H1 (cell line): Measurements from ENCODE around the gene CBLB. TPM values are rescaled to one million over a fixed set of nuclear protein-coding genes. Genes with fewer than 3 reads are reported as not detected.

Experiments
- JUN ChIP-seq: IDR thresholded peaks from 2 replicates; pipeline ENCODE4 v1.6.1; 2011; ENCODE audit warnings: low read depth, mild to moderate bottlenecking, improper control_type of control experiment, low read length
- RXRA ChIP-seq: IDR thresholded peaks from 2 replicates; pipeline ENCODE4 v1.6.1; 2011; ENCODE audit warnings: low read depth, mild to moderate bottlenecking, low read length, moderate library complexity; ENCODE audit not compliant: insufficient read depth
- polyA plus RNA-seq, 7 experiments: library from polyadenylated mRNA; depleted of rRNA in 3 of 7; stranded (reverse) in 5 of 7; unstranded in 2 of 7; fragments of >200 nt in 5 of 7; fragments of 200-250 nt in 2 of 7; gene quantifications; 1 replicate in 5 of 7; 2 replicates in 1 of 7; 4 replicates in 1 of 7; pipeline versions ENCODE4 v1.2.1 to v1.2.3, GENCODE V29; 2011 to 2013; ENCODE audit warnings: missing spikeins in 2 of 7, mixed read lengths in 2 of 7
- total RNA-seq: library from RNA; stranded (reverse); fragmentation: NEBNext Ultra II Directional; extraction: Animal tissue kit (Norgen Biotek cat#: 25700); gene quantifications from 2 replicates; pipeline ENCODE4 v1.2.1, GENCODE V29; 2021

CBLB gene
- total and polyA plus RNA-seq, 2 of the 8 experiments (the other 6 are each of a cell fraction or from before 2014, with no cell fraction given), result 14.5 to 26.0 TPM

- no peak for TF ChIP-seq RXRA
- TF ChIP-seq JUN, result no peak
Observed at GRCh38 chr3:105758451-105758850, 110.4 kb downstream of the CBLB start (continued).
